Activated CD8-positive, alpha-beta memory T cell treated with anti-CD3 and anti-CD28 coated beads, Interleukin-2, amount 10 ng/mL, durations not matched to agents 7 days and 5 days (primary cell): Measurements from ENCODE around the gene LRRC2. TPM values are rescaled to one million over a fixed set of nuclear protein-coding genes. Genes with fewer than 3 reads are reported as not detected.

Experiments used
- ATAC-seq: fragments of 150-1000 bp; cut with Tn5 transposase; one replicate; pipeline ENCODE4 v1.10.0; 2021; ENCODE audit warnings: moderate library complexity
- CTCF ChIA-PET: fragments of 350-600 bp; sonication (Branson Sonifier 250); formaldehyde crosslinking; loops from one replicate; lab custom pipeline; 2021; ENCODE audit warnings: antibody characterized with exemption; lab: Charles Lee
- DNase-seq: peaks from one replicate; pipeline ENCODE4 v3.0.0-alpha.2; 2020
- H3K27ac Mint-ChIP-seq: one replicate; pipeline ENCODE4 v1.8.0; 2021; ENCODE audit warnings: mild to moderate bottlenecking, mixed read lengths
- H3K27me3 Mint-ChIP-seq: one replicate; pipeline ENCODE4 v1.8.0; 2021; ENCODE audit warnings: mixed read lengths
- H3K36me3 Mint-ChIP-seq: one replicate; pipeline ENCODE4 v1.8.0; 2021; ENCODE audit warnings: mild to moderate bottlenecking, mixed read lengths
- H3K4me1 Mint-ChIP-seq: one replicate; pipeline ENCODE4 v1.8.0; 2021; ENCODE audit warnings: mixed read lengths
- H3K4me3 Mint-ChIP-seq: one replicate; pipeline ENCODE4 v1.8.0; 2021; ENCODE audit warnings: mild to moderate bottlenecking, moderate library complexity, mixed read lengths
- H3K9me3 Mint-ChIP-seq: one replicate; pipeline ENCODE4 v1.8.0; 2022; ENCODE audit warnings: low read depth, mixed read lengths
- total RNA-seq, 2 experiments: library from RNA; stranded (reverse); gene quantifications; one replicate each; pipeline ENCODE4 v1.2.3, GENCODE V29; 2021

Gene LRRC2, protein sequence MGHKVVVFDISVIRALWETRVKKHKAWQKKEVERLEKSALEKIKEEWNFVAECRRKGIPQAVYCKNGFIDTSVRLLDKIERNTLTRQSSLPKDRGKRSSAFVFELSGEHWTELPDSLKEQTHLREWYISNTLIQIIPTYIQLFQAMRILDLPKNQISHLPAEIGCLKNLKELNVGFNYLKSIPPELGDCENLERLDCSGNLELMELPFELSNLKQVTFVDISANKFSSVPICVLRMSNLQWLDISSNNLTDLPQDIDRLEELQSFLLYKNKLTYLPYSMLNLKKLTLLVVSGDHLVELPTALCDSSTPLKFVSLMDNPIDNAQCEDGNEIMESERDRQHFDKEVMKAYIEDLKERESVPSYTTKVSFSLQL
- under 1 TPM in 1 of 2 experiments, not detected in 1; 0.07 TPM for total RNA-seq

DNA sequence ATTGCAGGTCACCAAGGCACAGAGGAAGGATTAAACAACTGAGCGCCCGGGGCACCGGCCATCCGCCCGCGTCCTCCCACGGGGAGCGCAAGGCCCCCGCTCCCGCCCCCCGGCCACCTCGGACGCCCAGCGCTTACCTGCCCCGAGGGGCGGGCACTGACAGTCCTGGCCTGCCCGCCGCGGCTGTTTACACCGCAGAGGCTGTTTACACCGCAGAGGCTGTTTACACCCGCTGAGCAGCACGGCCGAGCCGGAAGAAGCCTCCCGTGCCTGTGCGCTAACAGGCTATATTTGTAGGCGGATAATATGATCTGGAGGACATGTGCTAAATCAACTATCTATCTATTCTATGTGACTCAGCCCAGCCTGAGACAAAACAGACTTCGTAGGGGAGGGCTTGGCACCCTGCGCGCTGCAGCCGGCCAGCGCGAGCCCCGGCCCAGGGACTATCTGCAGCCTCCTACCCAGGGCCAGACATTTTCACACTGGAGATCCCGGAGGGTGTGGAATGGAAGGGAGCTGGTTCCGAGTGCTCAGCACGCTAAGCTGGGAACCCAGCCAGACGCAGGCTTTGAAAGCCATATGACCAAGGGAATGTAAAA, at the start of gene LRRC2:
Gene LRRC2, minus strand, starts transcription at position 263 of the 602 bp plus-strand sequence. CDS start 14,711 bp downstream, outside the sequence.
- Mint-ChIP-seq H3K4me3 (peak within 1 kb of the TSS; percentile 56), H3K27ac (no peak within 1 kb of the TSS), H3K27me3 (peaks cover 44% of the 10 kb centered on the region), H3K4me1 (peaks cover 15% of the 10 kb centered on the region), H3K36me3 (peaks cover 4% of the 10 kb centered on the region), H3K9me3 (peaks cover 4% of the 10 kb centered on the region)
- ATAC-seq (peak; percentile 73), DNase-seq (peak; percentile 67)
- CTCF ChIA-PET: interaction anchor here (0.9 to 1.0 kb wide), 2 partner anchors 17 to 77 kb away, joined by 3 read pairs; no protein-coding TSS in a partner anchor

DNA sequence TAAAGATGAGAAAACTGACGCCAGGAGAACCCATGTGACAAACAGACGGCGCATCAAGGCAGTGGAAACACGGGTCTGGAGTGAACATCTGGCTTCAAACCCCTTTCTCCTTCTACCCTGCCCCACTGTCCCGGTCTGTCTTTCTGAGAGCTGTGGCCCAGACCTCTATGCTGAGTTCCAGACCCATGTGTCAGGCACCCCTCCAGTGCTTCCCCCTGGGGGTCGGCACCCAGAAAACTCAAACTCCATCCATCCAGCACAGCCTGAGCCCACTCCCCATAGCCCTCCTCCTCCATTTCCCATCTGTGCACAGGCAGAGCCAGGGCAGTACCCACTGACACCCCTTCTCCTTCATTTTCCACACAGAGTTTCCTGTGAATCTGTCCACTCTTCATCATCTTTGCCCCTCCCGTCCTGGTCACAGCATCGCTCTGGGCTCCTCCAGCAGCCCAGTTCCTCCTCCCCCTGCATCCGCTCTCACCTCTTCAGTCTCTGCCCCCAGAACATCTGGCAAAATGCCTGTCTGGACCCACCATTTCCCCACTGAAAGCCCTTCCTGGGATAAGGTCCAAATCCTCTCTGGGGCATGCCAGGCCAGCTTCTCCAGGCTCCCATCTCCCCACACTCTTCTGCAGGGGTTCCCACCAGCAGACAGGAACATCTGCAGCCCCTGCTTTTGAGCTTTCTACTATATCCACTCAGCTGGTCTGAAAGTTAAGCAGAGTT, 49.1 kb upstream of the LRRC2 start:
- Mint-ChIP-seq H3K4me3 (no peak overlapping the region), H3K27me3 (peaks cover 36% of the 10 kb centered on the region), H3K9me3 (no peaks in the 10 kb centered on the region), H3K27ac (no peak overlapping the region), H3K36me3 (no peaks in the 10 kb centered on the region), H3K4me1 (no peaks in the 10 kb centered on the region)
- DNase-seq (no peak), ATAC-seq (no peak)
- CTCF ChIA-PET: interaction anchor here (1.1 to 2.2 kb wide), 3 partner anchors 12 to 127 kb away, joined by 5 to 9 read pairs (median 6); no protein-coding TSS in a partner anchor

GRCh38 chr3:46614431-46614830, 48.3 kb upstream of the LRRC2 start:
- Mint-ChIP-seq H3K27ac (no peak overlapping the region), H3K36me3 (no peaks in the 10 kb centered on the region), H3K4me3 (no peak overlapping the region), H3K9me3 (no peaks in the 10 kb centered on the region), H3K4me1 (no peaks in the 10 kb centered on the region), H3K27me3 (peaks cover 36% of the 10 kb centered on the region)
- no peak for DNase-seq
- CTCF ChIA-PET: interaction anchor here (1.1 to 2.2 kb wide), 3 partner anchors 13 to 126 kb away, joined by 5 to 9 read pairs (median 6); no protein-coding TSS in a partner anchor
- ATAC-seq: no peak

DNA sequence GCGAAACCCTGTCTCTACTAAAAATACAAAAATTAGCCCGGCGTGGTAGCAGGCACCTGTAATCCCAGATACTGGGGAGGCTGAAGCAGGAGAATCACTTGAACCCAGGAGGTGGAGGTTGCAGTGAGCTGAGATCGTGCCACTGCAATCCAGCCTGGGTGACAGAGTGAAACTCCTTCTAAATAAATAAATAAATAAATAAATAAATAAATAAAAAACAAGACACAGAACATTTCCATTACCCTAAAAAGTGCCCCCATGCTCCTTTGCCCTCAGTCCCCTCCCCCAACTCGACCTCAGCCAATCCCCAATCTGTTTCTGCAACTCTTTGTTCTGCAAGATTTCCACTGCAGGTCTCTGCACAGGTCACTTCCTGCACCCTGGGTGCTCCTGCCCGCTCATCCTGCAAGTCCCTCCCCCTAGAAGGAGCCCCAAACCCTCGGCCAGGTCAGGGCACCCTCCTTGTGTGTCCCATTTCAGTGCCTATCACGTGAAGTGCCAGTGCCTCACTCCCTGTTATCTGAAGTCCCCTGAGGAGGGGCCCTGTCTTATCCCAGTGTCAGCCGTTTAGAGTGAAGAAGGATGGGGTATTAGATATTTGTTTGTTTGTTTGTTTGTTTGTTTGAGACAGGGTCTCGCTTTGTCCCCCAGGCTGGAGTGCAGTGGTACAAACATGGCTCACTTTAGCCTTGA, 47.4 kb upstream of the LRRC2 start:
- no peaks in the 10 kb centered on the region for H3K9me3 Mint-ChIP-seq
- peaks cover 34% of the 10 kb centered on the region for H3K27me3 Mint-ChIP-seq
- DNase-seq (no peak), ATAC-seq (no peak)
- no peaks in the 10 kb centered on the region for H3K4me1 Mint-ChIP-seq
- no peak overlapping the region for H3K4me3 Mint-ChIP-seq
- no peaks in the 10 kb centered on the region for H3K36me3 Mint-ChIP-seq
- CTCF ChIA-PET: interaction anchor here (1.8 kb wide), 1 partner anchor 14 kb away, joined by 5 read pairs; no protein-coding TSS in a partner anchor
- no peak overlapping the region for H3K27ac Mint-ChIP-seq

DNA sequence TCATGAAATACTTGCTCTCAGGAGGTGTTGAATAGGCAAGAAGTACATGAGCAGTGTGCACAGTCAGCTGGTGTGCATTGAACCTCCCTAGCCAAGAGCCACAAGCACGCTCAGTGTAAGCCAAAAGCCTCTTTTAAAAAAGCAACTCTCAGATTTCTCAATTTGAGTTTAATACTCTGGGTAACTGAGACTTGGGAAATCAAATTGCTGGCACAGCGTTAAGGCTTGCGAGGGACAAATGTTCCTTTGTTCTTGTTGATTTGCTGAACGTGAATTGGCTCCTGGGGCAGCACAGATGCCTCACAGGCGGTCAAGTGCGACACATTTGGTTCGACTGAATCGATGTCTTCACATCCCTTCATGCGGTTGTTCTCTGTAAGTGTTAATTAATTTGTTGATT, 46.2 kb upstream of the LRRC2 start, which contains the start of gene FAM240A:
Gene FAM240A, plus strand, starts transcription at position 202 of the 400 bp plus-strand sequence. Its CDS starts 159 bp downstream, at position 361.
- CTCF ChIA-PET: no interaction called here
- DNase-seq: no peak
- H3K27ac Mint-ChIP-seq: no peak within 1 kb of the TSS
- no peak for ATAC-seq
- no peaks in the 10 kb centered on the region for H3K4me1 Mint-ChIP-seq
- H3K9me3 Mint-ChIP-seq: no peaks in the 10 kb centered on the region
- no peak within 1 kb of the TSS for H3K4me3 Mint-ChIP-seq
- H3K27me3 Mint-ChIP-seq: peaks cover 36% of the 10 kb centered on the region
- no peaks in the 10 kb centered on the region for H3K36me3 Mint-ChIP-seq

- no peaks in the 10 kb centered on the region for H3K9me3 Mint-ChIP-seq
- no peaks in the 10 kb centered on the region for H3K4me1 Mint-ChIP-seq
- no peak overlapping the region for H3K4me3 Mint-ChIP-seq
- peaks cover 26% of the 10 kb centered on the region for H3K27me3 Mint-ChIP-seq
- CTCF ChIA-PET: interaction anchor here (0.5 kb wide), 1 partner anchor 1206 kb away, joined by 3 read pairs; no protein-coding TSS in a partner anchor
- no peak for DNase-seq
- ATAC-seq: no peak
- H3K27ac Mint-ChIP-seq: no peak overlapping the region
- no peaks in the 10 kb centered on the region for H3K36me3 Mint-ChIP-seq
Observed at GRCh38 chr3:46609944-46610722, 44.0 kb upstream of the LRRC2 start.

- Mint-ChIP-seq H3K27ac (no peak overlapping the region), H3K9me3 (no peaks in the 10 kb centered on the region), H3K27me3 (peaks cover 25% of the 10 kb centered on the region), H3K4me1 (no peaks in the 10 kb centered on the region), H3K4me3 (no peak overlapping the region), H3K36me3 (no peaks in the 10 kb centered on the region)
- DNase-seq (no peak), ATAC-seq (no peak)
- CTCF ChIA-PET: interaction anchor here (0.5 to 1.3 kb wide), 2 partner anchors 120 to 1207 kb away, joined by 3 to 4 read pairs; no protein-coding TSS in a partner anchor
Observed at GRCh38 chr3:46609212-46609721, 43.2 kb upstream of the LRRC2 start.

- H3K27ac Mint-ChIP-seq: no peak overlapping the region
- peaks cover 2% of the 10 kb centered on the region for H3K4me1 Mint-ChIP-seq
- H3K36me3 Mint-ChIP-seq: no peaks in the 10 kb centered on the region
- H3K9me3 Mint-ChIP-seq: no peaks in the 10 kb centered on the region
- no peak for ATAC-seq
- CTCF ChIA-PET: no interaction called here
- no peak for DNase-seq
- H3K27me3 Mint-ChIP-seq: peaks cover 22% of the 10 kb centered on the region
- H3K4me3 Mint-ChIP-seq: no peak overlapping the region
Observed at GRCh38 chr3:46607603-46608028, 41.5 kb upstream of the LRRC2 start.

- no peaks in the 10 kb centered on the region for H3K36me3 Mint-ChIP-seq
- no peak for DNase-seq
- CTCF ChIA-PET: interaction anchor here (1.5 to 3.1 kb wide), 2 partner anchors 46 to 115 kb away, joined by 4 to 16 read pairs; no protein-coding TSS in a partner anchor
- no peak for ATAC-seq
- no peak overlapping the region for H3K27ac Mint-ChIP-seq
- H3K9me3 Mint-ChIP-seq: no peaks in the 10 kb centered on the region
- H3K4me1 Mint-ChIP-seq: peaks cover 11% of the 10 kb centered on the region
- peaks cover 8% of the 10 kb centered on the region for H3K27me3 Mint-ChIP-seq
- H3K4me3 Mint-ChIP-seq: no peak overlapping the region
Observed at GRCh38 chr3:46604127-46604526, 38.0 kb upstream of the LRRC2 start.

DNA sequence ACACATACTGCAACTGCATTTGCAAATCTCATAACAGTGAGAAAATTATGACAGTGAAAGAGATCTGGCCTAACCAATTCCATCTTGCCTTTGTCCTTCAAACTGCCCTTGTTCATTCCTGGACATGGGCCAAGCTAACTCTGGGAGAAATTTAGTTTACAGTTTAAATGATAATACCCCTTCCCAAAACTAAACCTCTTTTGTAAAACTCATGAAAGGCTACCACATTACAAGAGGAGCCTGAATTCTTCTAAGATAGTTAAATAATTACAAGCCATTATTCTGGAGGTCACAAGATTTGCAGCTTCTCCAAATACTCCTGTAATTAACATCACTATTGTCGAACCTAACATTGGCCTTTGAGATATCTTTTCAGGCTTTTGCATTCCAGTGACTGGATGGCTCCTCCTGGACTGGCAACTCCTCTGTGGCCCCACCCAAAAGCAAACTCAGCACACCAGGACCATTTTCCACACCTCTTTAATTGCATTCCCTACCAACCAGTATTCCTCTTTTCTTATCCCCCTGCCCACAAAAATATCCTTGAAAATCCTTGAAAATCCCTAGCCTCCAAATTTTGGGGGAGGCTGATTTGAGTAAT, 37.4 kb upstream of the LRRC2 start:
- Mint-ChIP-seq H3K36me3 (no peaks in the 10 kb centered on the region), H3K27me3 (peaks cover 7% of the 10 kb centered on the region), H3K4me1 (peaks cover 11% of the 10 kb centered on the region), H3K4me3 (no peak overlapping the region), H3K27ac (no peak overlapping the region), H3K9me3 (no peaks in the 10 kb centered on the region)
- ATAC-seq (no peak), DNase-seq (no peak)
- CTCF ChIA-PET: interaction anchor here (1.5 to 3.1 kb wide), 2 partner anchors 45 to 115 kb away, joined by 4 to 16 read pairs; no protein-coding TSS in a partner anchor

- ATAC-seq (no peak), DNase-seq (no peak)
- Mint-ChIP-seq H3K36me3 (no peaks in the 10 kb centered on the region), H3K4me1 (peaks cover 11% of the 10 kb centered on the region), H3K9me3 (no peaks in the 10 kb centered on the region), H3K27me3 (peaks cover 3% of the 10 kb centered on the region), H3K4me3 (no peak overlapping the region), H3K27ac (no peak overlapping the region)
- CTCF ChIA-PET: interaction anchor here (1.0 kb wide), 2 partner anchors 103 to 295 kb away, joined by 3 read pairs; no protein-coding TSS in a partner anchor
Observed at GRCh38 chr3:46599590-46599989, 33.5 kb upstream of the LRRC2 start.
